HS-27A (cell line): ENCODE measurements around the gene KCNAB1.
"Not testable (repeated sequence)": the region's sequence is repeated elsewhere in the genome, so short reads cannot be mapped to it uniquely, and the experiment has no call there.

Experiments
- DNase-seq: peaks from one replicate; pipeline ENCODE4 v3.0.0-alpha.2; 2012; ENCODE audit warnings: low read depth, missing footprints

KCNAB1 gene

DNA sequence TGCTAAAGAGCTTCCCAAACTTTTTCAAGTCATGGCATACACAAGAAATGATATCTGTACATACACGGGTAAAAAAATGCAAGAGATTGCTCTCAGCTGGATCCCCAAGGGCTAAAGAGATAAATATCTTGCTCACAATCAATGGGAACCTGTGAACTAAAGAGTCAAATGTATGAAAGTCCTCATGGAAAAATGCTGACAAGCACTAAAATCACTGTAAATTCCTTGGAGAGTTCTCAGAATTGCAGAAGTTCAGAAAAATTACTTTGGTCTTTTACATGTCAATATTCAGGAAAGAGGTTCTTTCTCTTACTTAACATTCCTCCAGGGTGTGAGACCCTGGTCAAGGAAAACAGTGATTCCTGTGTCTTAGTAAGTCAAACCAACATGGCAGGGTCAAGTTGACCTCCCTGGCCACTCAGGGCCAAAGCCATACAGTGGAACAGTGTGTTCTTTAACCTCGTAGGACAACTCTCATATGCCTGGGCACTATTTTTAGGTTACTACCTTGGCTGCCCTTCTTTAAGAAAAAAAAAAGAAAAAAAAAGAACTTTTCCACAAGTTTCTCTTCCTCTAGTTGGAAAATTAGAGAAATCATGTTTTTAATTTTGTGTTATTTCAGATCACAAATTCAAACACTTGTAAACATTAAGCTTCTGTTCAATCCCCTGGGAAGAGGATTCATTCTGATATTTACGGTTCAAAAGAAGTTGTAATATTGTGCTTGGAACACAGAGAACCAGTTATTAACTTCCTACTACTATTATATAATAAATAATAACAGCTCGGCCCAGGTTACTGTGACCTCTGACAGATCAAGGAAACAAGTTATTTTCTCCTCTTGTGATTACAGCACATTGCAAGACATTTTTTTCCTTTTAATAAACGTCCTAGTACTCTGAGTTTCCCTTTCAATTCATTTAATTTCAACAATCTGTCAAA lies 422.0 kb downstream of the KCNAB1 start:
- no peak for DNase-seq

DNA sequence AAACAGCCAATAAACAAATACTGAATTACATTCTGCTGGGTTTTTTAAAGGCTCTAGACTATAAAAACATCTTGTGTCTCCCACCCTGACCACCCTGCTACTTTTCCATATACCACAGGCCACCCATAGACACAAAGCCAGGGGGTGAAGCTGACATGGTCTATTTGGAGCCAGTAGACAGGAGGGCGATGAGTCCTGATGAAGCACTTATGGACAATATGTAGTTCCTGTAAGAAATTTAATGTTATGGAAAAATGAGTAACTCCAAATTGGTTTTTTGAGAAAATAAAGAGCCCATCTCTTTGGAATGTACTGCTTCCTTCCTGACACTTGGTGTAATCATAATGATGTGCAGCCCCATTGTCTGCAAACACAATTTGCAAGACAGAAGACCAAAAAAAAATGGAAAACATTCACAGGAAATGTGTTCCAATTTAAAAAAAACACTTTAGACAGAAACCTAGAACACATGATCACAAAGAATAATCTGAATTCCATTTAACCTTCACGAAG lies 422.7 kb downstream of the KCNAB1 start:
- no peak for DNase-seq

DNA sequence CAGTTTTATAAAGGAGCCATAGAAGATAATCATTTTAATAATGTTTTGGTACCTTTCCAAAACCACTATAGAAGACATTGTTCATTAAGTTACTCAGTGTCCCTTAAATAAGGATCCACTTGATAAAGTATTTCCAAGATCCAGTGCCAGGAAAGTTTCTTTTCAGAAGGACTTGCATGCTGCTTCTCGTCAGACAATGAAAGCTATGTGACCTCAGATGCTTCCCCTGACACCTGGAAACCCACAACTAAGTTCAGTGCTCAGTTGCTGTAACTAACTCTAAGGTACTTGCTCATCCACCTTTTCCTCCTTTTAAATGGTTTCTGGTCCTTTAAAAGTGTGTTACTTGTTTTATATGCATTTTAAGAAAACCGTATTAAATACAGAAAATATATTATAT lies 427.3 kb downstream of the KCNAB1 start:
- no peak for DNase-seq

DNA sequence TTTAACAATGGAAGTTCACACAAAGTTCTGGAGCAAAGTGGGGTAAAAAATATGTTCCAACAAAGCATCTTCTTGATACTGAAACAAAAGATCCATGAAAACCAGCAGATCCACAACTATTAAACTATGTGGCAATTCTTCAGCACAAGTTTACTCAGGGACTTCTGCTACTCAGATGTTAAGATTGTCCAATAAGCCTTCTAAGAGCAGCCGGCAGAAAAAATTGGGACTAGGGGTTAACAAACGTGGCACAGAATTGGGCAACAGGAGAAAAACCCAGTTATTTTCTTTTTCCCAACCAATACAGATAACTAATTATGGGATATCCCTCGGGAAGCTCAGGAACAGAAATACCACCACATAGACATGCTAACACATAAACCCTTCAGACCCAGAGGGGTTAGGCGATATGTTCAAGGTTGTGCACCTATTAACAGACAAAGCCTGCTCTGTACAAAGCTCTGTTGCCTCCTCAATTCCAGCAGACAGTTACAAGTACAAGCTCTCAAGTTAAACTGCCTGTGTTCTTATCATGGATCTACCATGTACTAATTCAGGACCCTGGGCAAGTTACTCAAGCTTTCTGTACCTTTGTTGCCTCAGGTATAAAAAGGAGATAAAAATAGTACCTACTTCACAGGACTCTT lies 427.8 kb downstream of the KCNAB1 start:
- DNase-seq: no peak

DNA sequence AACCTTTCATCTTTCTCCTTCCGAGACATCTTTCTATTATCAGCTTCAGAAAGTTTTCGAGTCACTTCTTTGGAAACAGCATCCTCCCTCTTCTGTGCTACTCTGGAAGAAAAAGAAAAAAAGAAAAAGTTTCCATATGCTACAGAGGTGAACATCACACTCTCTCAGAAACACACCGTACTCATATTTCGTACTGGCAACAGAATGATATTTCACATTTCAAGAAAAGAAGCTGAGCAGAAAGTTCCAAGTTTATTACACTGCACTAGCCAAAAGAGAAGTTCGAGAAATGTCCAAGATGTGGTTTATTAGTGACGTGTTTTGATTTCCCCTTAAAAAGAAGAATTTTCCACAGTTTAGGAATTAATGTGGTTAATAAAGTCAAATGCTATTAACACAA lies 428.5 kb downstream of the KCNAB1 start:
- no peak for DNase-seq

DNA sequence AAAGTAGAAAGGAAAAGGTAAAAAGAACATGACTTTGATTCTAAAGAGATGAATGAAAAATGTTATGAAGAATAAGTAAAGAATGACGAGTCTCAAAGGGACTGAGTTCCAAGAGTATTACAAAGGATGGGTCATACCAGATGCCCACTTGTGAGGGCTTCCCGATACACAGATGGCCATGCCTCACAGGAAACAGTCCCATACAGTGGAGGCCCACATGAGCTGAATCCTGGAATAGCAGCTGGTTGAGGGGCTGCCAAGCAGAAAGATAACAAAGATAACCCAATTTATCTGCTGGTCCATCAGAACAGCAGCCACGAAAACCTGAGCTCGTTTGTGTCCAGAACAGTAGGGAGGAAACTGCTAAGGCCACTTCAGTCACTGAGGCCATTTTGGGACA lies 430.9 kb downstream of the KCNAB1 start:
- DNase-seq: peak; percentile 79

DNA sequence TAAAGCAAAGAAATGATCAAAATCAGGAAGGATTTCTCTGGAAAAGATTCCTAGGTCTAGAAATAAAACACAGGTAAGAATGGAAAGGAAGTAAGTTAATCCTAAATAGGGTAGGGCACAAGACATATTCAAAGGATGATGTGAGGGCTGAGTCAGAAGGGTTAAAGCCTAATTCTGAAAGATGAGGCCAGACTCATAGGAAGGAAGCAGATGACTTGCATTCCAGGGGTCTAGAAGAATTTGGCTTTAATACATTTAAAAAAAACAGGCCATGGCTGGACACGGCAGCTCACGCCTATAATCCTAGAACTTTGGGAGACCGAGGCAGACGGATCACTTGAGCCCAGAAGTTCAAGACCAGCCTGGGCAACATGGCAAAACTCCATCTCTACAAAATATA lies 431.4 kb downstream of the KCNAB1 start:
- peak; percentile 94 for DNase-seq

DNA sequence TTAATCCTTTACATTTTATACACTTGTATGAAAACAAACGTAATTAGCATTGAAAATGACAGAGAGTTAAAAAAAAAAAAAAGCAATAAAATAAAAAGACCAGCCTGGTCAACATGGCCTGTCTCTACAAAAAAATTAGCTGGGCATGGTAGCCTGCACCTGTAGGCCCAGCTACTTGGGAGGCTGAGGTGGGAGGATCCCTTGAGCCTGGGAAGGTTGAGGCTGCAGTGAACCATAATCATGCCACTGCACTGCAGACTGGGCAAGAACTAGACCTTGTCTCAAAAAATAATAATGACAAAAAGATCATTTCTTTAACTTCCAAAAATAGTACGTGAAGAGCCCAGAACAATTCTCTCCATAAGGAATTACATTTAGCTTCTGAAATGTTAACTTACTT lies 432.6 kb downstream of the KCNAB1 start:
- no peak for DNase-seq

DNA sequence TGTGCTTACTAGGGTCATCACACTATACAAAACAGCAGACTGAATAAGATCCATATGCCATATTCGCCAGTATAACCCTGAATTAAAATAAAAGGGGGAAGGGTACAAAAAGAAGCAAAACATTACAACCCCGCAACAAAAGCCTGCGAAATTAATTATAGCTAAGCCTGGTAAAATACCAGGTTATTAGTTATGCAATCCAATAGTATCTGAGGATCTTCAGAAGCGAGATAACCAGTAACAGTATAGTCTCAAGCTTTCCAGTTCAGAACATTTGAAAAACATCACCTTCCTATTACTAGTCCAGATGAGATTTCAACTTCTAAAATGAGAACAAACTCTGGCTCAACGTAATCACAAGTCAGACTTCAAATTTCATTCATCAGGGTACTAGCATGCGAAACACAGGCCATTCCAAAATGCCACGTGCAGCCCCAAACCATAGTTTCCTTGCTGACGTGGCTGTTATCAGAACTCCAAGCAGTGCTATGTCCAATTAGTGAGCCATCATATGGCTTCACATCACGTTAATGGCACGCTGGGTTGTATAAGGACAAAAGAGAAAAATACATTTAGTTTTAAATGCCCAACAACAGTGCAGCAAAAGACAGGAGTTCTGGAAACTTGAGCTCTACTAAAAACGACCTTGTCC lies 433.5 kb downstream of the KCNAB1 start:
- DNase-seq: no peak

DNA sequence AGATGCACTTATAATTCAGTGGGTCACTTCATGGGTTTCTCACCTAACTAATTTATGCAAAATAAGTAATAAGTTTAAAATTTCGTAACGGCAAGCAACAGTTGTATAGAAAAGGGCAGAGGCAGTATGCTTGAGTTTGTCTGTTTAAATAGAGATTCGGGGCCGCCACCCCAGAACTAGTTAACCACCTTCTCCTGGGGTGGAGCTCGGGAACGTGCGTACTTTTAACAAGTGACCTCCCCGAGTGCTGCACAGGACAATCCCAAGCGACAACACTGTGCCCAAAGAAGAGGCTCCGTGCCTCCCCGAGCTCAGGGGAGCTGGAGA lies 434.1 kb downstream of the KCNAB1 start:
- no peak for DNase-seq

DNA sequence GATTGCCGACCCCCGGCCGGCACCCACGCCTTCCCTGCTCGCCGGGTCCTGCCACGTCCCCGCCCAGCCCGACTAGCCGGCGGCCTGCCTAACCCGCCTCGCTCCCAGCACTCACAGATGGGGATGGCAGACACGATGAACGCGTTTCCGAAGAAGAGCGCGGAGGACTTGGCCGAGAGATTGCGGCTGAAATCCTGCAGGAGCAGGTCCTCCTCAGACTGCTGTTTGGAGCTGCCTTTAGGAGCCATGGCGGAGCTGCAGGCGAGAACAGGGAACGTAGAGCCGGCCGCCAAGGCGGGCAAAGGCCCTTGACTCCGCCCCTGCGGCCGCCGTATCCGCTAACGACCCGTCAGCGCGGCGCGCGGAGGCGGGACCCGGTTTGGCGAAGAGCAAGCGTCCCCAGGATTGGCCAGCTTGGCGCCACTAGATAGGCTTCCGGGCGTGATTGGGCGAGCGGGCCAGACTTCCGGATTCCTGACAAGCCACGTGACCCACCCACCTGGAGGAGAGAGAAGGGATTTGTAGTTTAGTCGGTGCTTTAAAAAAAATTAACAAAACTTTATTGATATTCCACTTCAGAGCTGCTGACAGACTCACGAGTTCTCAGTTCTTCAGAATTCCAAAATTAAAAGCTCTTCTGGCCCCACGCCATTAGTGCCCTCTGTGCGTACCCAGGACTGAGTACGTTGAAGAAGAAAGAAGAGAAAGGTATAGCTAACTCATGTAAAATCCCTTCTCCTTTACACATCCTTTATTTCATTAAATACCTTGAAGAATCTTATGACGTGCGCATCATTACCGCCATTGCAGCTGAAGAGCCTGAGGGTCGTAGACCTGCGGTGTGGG lies 434.7 kb downstream of the KCNAB1 start, which contains the start of gene SSR3:
TSS of gene SSR3 (minus strand) at position 276 of the 846 bp plus-strand sequence. CDS start at position 248, 28 bp downstream.
- peak; percentile 98 for DNase-seq

DNA sequence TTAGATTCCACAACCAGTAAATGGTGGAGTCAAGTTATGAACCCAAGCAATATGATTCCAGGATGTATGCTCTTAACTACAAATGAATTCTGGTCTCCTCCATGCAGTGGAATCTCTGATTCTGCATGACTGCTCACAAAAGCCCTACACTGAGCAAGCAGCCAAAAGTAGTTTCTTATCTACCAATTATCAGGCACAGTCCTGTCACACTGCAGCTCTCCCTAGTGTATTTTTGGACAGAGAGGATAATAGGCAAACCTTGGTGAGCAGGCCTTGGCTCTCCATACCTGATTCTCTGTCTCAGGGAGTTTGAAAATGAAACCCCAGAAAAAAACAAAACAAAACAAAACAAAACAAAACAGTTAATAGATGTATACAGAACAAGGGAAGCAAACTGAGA lies 438.0 kb downstream of the KCNAB1 start:
- no peak for DNase-seq

DNA sequence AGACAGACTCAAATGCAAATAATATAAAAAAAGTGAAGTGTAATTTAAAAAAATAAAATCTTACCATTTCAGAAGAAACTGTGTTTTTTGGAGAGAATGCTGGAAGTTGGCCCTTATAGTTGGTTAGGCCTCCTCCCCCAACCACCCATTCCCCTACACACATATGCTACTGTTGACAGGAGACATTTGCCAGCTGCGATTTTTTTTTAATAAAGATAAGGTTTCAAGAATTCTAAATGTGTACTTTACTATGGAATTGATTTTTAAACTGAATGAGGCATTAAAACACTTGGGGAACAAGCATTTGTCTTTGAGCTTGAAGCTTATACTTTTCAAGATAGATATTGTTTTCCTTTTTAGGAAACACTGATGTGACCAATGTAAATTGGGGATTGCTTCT lies 438.9 kb downstream of the KCNAB1 start:
- DNase-seq: no peak

DNA sequence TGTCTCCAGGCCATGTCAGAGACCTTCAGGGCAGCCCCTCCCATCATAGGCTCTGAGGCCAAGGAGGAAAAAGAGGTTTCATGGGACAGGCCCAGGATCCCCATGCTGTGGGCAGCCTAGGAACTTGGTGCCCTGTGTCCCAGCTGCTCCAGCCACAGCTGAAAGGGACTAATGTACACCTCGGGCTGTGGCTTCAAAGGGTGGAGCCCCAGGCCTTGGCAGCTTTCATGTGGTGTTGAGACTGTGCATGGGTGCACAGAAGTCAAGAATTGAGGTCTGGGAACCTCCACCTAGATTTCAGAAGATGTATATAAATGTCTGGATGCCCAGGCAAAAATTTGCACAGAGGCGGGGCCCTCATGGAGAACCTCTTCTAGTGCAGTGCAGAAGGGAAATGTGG lies 441.2 kb downstream of the KCNAB1 start:
- no peak for DNase-seq

DNA sequence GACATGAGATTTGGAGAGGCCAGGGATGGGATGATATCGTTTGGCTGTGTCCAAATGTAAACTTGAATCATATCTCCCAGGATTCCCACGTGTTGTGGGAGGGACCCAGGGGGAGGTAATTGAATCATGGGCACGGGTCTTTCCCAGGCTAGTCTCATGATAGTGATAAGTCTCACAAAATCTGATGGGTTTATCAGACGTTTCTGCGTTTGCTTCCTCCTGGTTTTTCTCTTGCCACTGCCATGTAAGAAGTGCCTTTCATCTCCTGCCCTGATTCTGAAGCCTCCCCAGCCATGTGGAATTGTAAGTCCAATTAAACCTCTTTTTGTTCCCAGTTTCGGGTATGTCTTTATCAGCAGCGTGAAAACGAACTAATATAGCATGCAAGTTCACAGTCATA lies 442.1 kb downstream of the KCNAB1 start:
- not testable (repeated sequence) for DNase-seq

DNA sequence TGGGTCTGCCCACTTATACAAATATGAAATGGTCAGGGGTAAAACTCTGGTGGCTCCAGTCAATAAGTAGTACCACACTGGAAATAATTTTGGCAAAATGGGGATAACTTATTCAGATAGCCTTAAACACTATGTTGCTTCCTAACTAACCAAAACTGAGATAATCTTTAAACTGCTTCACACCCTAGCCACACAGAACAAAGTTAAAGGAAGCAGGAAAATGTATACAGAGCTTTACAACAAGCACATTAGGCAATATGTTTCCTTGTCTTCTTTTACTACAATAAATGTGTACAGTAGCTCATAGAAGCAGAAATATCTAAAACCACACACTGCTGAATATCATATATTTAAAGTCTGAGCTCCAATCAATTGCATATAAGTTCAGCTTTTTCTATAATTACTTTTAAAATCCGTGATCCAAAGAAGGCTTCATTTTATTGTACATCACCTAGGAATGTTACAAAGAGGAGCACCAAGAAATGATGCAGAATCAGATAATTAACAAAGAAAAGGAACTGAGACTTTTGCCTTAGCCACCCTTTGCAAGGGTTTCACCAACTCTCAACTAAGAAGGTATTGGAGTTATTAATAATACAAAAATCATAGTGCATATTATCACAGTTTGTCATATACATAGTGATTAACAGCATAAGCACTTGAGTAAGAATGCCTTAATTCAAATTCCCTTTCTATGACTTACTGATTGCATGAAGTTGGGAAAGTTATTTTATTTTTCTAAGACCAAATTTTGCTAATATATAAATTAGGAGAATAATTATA lies 443.7 kb downstream of the KCNAB1 start:
- no peak for DNase-seq

DNA sequence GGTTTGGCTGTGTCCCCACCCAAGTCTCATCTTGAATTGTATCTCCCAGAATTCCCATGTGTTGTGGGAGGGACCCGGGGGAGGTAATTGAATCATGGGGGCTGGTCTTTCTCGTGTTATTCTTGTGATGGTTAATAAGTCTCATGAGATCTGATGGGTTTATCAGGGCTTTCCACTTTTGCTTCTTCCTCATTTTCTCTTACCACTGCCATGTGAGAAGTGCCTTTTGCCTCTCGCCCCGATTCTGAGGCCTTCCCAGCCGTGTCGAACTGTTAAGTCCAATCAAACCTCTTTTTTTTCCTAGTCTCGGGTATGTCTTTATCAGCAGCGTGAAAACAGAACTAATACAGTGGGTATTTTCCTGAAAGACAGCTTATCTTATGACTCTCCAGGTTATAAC lies 448.6 kb downstream of the KCNAB1 start:
- DNase-seq: not testable (repeated sequence)

DNA sequence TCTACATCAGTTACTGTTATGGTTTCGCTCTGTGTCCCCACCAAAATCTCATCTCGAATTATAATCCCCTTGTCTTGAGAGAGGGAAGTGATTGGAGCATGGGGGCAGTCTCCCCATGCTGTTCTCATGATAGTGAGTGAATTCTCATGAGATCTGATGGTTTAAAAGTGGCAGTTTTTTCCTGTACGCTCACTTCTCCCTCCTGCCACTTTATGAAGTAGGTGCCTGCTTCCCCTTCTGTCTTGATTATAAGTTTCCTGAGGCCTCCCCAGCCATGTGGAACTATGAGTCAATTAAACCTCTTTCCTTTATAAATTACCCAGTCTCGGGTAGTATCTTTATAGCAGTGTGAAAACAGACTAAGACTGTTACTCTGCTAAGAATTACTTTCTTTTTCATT lies 449.5 kb downstream of the KCNAB1 start:
- DNase-seq: not testable (repeated sequence)

DNA sequence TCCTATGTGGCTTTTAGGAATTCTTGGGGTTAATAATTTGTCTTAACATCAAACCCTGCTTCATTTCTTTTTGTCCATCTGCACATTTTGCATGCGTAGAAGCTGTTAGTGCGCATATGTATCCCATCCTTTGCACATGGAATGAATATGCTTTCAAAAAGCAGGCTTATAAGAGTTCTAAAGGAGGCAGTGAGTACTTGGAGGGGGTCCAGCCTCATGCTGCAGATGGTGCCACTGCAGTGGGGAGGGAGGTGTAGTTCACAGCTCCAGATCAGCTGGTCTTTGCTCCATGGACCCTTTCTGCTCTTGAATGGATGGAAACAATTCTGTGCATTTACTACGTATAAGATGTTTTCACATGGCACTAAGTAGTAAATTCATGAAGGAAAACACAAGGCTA lies 455.3 kb downstream of the KCNAB1 start:
- no peak for DNase-seq

DNA sequence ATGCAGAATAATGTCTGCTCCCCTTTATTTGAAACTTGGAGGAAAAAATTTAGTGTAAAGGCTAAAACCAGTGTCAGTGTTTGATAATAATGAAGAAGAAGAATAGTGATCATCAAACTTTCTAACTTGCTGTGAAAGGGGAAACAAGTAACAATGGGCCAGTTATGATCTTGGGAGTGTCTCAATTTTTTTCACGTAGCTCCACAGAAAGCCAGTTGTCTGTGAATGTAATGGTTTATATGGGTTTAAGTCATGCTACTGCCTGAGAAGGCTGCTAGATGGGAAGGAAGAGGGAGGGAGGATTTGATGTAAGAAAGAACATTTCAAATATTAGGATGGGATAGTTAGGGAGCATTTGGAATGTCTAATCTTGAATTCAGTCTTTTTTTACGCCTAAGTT lies 455.7 kb downstream of the KCNAB1 start:
- no peak for DNase-seq
